Measurements from ENCODE around the gene RAB4A.
"Not testable (repeated sequence)": the region's sequence is repeated elsewhere in the genome, so short reads cannot be mapped to it uniquely, and the experiment has no call there.

The RAB4A gene

GRCh38 chr1:229323885-229324553, 53.1 kb downstream of the RAB4A start:
- H3K4me3 ChIP-seq (ENCODE audit: low read depth, low read length) = no peak overlapping the region
- TF ChIP-seq CTCF (IDR thresholded peaks at IDR 0.05; ENCODE audit: low read depth, low read length) = no peak

- H3K4me3 ChIP-seq (ENCODE audit: low read depth, low read length) = no peak overlapping the region
- no peak for TF ChIP-seq CTCF (IDR thresholded peaks at IDR 0.05; ENCODE audit: low read depth, low read length)
These were observed 54.5 kb downstream of the RAB4A start for GRCh38 chr1:229325401-229325800.

- TF ChIP-seq CTCF (IDR thresholded peaks at IDR 0.05; ENCODE audit: low read depth, low read length) = no peak
- H3K4me3 ChIP-seq (ENCODE audit: low read depth, low read length) = no peak overlapping the region
These were observed 55.1 kb downstream of the RAB4A start for GRCh38 chr1:229325853-229326487.

GRCh38 chr1:229326601-229327000, 55.7 kb downstream of the RAB4A start:
- TF ChIP-seq CTCF (IDR thresholded peaks at IDR 0.05; ENCODE audit: low read depth, low read length) = no peak
- no peak overlapping the region for H3K4me3 ChIP-seq (ENCODE audit: low read depth, low read length)

- H3K4me3 ChIP-seq (ENCODE audit: low read depth, low read length) = not testable (repeated sequence)
These were observed 56.9 kb downstream of the RAB4A start for GRCh38 chr1:229327765-229328164.

GRCh38 chr1:229328598-229329362, 57.9 kb downstream of the RAB4A start:
- TF ChIP-seq CTCF (IDR thresholded peaks at IDR 0.05; ENCODE audit: low read depth, low read length) = no peak
- H3K4me3 ChIP-seq (ENCODE audit: low read depth, low read length) = no peak overlapping the region

GRCh38 chr1:229334269-229334668, 63.4 kb downstream of the RAB4A start:
- H3K4me3 ChIP-seq (ENCODE audit: low read depth, low read length) = no peak overlapping the region
- TF ChIP-seq CTCF (IDR thresholded peaks at IDR 0.05; ENCODE audit: low read depth, low read length) = no peak
